Transverse colon (tissue), 4 donors: ENCODE measurements around the gene NCBP3. TPM values are rescaled to one million over a fixed set of nuclear protein-coding genes. Genes with fewer than 3 reads are reported as not detected.

Experiments
- DNase-seq: peaks from one replicate; pipeline ENCODE4 v3.0.0-alpha.2; 2019
- H3K27ac ChIP-seq, 4 donors: fragments of 200-600 bp; sonication (generic); 2 replicates each; pipeline ENCODE4 v1.5.1; 2016 to 2018; ENCODE audit warnings: inconsistent platforms in 4 of 4
- H3K27me3 ChIP-seq: fragments of 200-600 bp; sonication (generic); 2 replicates; pipeline ENCODE4 v1.5.1; 2017; ENCODE audit warnings: inconsistent platforms
- H3K36me3 ChIP-seq, 4 donors: fragments of 200-600 bp; sonication (generic); 2 replicates each; pipeline ENCODE4 v1.5.1; 2017 to 2019; ENCODE audit warnings: inconsistent platforms in 4 of 4
- H3K4me1 ChIP-seq, 4 donors: fragments of 200-600 bp; sonication (generic); 2 replicates each; pipeline ENCODE4 v1.5.1; 2017 to 2020; ENCODE audit warnings: inconsistent platforms in 4 of 4
- H3K4me3 ChIP-seq, 4 donors: fragments of 200-600 bp; sonication (generic); 1 replicate in 1 of 4; 2 replicates in 3 of 4; pipeline versions ENCODE4 v1.5.1 to v1.6.1; 2017 to 2019; ENCODE audit warnings: inconsistent platforms in 4 of 4
- H3K9me3 ChIP-seq, 2 donors: fragments of 200-600 bp; sonication (generic); 2 replicates each; pipeline ENCODE4 v1.5.1; 2017 to 2019; ENCODE audit warnings: inconsistent platforms in 2 of 2
- CTCF ChIP-seq, 5 experiments: fragments of 200-600 bp in 3 of 5; fragments of 450-650 bp in 2 of 5; sonication (generic) in 3 of 5; IDR thresholded peaks; 1 replicate in 2 of 5; 2 replicates in 3 of 5; pipeline ENCODE4 v1.5.1; 2016 to 2017; ENCODE audit warnings: antibody characterized with exemption in 5 of 5, inconsistent platforms in 3 of 5, mild to moderate bottlenecking in 2 of 5, moderate library complexity in 1 of 5
- EP300 ChIP-seq: sonication (generic); formaldehyde crosslinking; IDR thresholded peaks from one replicate; pipeline ENCODE4 v1.6.1; 2017; ENCODE audit warnings: antibody characterized with exemption, low read depth
- POLR2A ChIP-seq: fragments of 450-650 bp; IDR thresholded peaks from one replicate; pipeline ENCODE4 v1.6.1; 2016; ENCODE audit warnings: antibody characterized with exemption, mild to moderate bottlenecking, moderate library complexity
- POLR2AphosphoS5 ChIP-seq, 3 donors: sonication (generic); formaldehyde crosslinking; IDR thresholded peaks; one replicate each; pipeline ENCODE4 v1.6.1; 2016; ENCODE audit warnings: antibody characterized with exemption in 3 of 3
- WGBS, 2 donors: methylation state at CpG; one replicate each; pipeline ENCODE4 v1.1.5; 2018; ENCODE audit warnings: low coverage in 1 of 2; 5-methylcytosine and 5-hydroxymethylcytosine counted together
- in situ Hi-C, 4 donors: fragments of 200-750 bp; cut with MboI; loops; one replicate each; pipeline versions ENCODE4 v1.15.0 to v1.15.1; 2017; ENCODE audit warnings: low sequenced_read_pairs in 3 of 4, low pct_ligation_motif_present in 1 of 4, low pct_unique_long_range_greater_than_20kb in 1 of 4
- intact Hi-C: fragments of 100-400 bp; cut with DNase I; formaldehyde crosslinking; loops from one replicate; pipeline ENCODE4 v1.15.1; 2023; ENCODE audit warnings: low total_unique reads
- total RNA-seq, 4 donors: library from RNA; depleted of rRNA; stranded (reverse); fragments of >200 nt; gene quantifications; one replicate each; pipeline ENCODE4 v1.1.0, GENCODE V29; 2016

The NCBP3 gene
- total RNA-seq, 4 donors from 2014 or later: 28.9 to 55.6 (median 45.8) TPM

DNA sequence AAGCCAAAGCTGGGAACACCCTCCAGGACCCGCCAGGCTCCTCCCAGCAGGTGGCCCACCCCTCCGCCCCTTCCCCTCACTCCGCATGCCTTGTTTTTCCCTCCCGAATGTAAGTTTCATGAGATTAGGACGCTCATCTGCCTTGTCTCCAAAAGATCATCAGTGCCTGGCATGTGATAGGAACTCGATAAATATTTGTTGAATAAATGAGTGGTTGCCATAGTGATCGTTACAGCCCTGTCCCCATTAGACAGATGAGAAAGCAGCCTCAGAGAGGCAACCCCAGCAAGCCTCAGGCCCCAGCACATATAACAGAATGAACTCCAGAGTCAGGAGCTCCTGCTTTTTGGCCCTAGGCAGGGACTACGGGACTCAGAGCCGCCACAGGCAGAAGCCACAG is 41.8 kb upstream of the NCBP3 start:
- no peak overlapping the region for H3K4me3 ChIP-seq
- no peaks in the 10 kb centered on the region for H3K27me3 ChIP-seq
- peaks cover 31 to 66% (median 55%) of the 10 kb centered on the region in 4 donors for H3K4me1 ChIP-seq
- DNase-seq: no peak
- no peaks in the 10 kb centered on the region for H3K36me3 ChIP-seq
- in situ Hi-C loops (no loop called here), intact Hi-C loops (no loop called here)
- TF ChIP-seq POLR2AphosphoS5 (IDR thresholded peaks at IDR 0.05) (no peak), POLR2A (no peak), CTCF (IDR thresholded peaks at IDR 0.05) (no peak), EP300 (no peak)
- no peaks in the 10 kb centered on the region for H3K9me3 ChIP-seq
- H3K27ac ChIP-seq: peak overlapping the region; percentile 86 to 93 (median 90)
- WGBS, 2 donors: 0 to 44% methylated on average over 1 to 9 of the region's 9 CpGs

DNA sequence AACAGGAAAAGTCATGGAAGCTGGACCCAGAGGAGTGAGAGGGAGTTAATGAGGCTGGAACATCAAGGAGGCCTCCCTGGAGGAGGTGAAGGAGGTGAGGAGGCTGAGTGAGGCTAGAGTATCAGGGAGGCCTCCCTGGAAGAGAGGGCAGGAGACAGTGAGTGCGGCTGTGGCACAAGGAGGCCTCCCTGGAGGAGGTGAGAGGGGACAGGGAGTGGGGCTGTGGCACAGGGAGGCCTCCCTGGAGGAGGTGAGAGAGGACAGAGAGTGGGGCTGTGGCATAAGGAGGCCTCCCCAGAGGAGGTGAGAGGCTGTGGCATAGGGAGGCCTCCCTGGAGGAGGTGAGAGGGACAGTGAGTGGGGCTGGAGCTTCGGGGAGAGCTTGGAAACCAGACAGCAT is 41.3 kb upstream of the NCBP3 start:
- peak overlapping the region; percentile 86 to 93 (median 90) for H3K27ac ChIP-seq

GRCh38 chr17:3886776-3887175 is 40.7 kb upstream of the NCBP3 start:
- Histone ChIP-seq H3K27me3 (no peaks in the 10 kb centered on the region), H3K36me3 (no peaks in the 10 kb centered on the region), H3K4me1 (peaks cover 30 to 57% (median 48%) of the 10 kb centered on the region in 4 donors), H3K9me3 (no peaks in the 10 kb centered on the region), H3K27ac (peak overlapping the region; percentile 86 to 93 (median 90)), H3K4me3 (no peak overlapping the region)
- 51% methylated on average over 10 of the region's 10 CpGs; no CpG with 5 or more reads in 1 of the 2 donors for WGBS, 2 donors
- DNase-seq: no peak
- intact Hi-C loops: no loop called here
- TF ChIP-seq POLR2A (no peak), CTCF (IDR thresholded peaks at IDR 0.05) (no peak), EP300 (no peak), POLR2AphosphoS5 (IDR thresholded peaks at IDR 0.05) (peak in 1 of 3 donors; percentile 20)
- in situ Hi-C loops: no loop called here

More for the DNA sequence above, 41.3 kb upstream of the NCBP3 start:
- Histone ChIP-seq H3K4me1 (peaks cover 31 to 63% (median 54%) of the 10 kb centered on the region in 4 donors), H3K9me3 (no peaks in the 10 kb centered on the region), H3K27me3 (no peaks in the 10 kb centered on the region), H3K36me3 (no peaks in the 10 kb centered on the region), H3K4me3 (no peak overlapping the region)
- TF ChIP-seq POLR2A: no peak
- TF ChIP-seq CTCF (IDR thresholded peaks at IDR 0.05): no peak
- no peak for TF ChIP-seq EP300
- TF ChIP-seq POLR2AphosphoS5 (IDR thresholded peaks at IDR 0.05): no peak
- 60% methylated on average over 2 of the region's 2 CpGs; no CpG with 5 or more reads in 1 of the 2 donors for WGBS, 2 donors
- intact Hi-C loops (no loop called here), in situ Hi-C loops (no loop called here)
- no peak for DNase-seq

DNA sequence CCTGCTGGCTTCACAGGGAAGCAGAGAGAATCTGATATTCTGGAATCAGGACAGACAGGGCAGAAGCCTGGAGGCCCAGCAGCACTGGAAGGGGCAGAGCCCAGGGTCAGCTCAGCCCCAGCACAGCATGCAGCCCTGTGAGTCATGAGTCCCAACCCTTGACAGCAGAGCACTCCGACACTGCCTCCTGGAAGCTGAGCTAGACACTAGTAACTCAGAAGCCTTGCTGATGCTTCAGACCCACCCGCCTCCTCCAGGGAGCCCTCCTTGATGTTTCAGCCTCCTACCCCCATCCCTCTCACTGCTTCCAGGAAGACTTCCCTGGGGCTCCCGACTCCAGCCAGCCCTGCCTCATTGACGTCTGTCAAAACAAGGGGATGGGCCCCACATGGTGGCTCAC is 39.9 kb upstream of the NCBP3 start:
- H3K36me3 ChIP-seq: no peaks in the 10 kb centered on the region
- in situ Hi-C loops: no loop called here
- no peaks in the 10 kb centered on the region for H3K27me3 ChIP-seq
- TF ChIP-seq EP300: no peak
- TF ChIP-seq POLR2AphosphoS5 (IDR thresholded peaks at IDR 0.05): no peak
- no peak for TF ChIP-seq CTCF (IDR thresholded peaks at IDR 0.05)
- no peak for TF ChIP-seq POLR2A
- H3K4me1 ChIP-seq: peaks cover 28 to 49% (median 41%) of the 10 kb centered on the region in 4 donors
- 89% methylated on average over 4 of the region's 4 CpGs; no CpG with 5 or more reads in 1 of the 2 donors for WGBS, 2 donors
- H3K27ac ChIP-seq: no peak overlapping the region
- intact Hi-C loops: no loop called here
- no peak overlapping the region for H3K4me3 ChIP-seq
- H3K9me3 ChIP-seq: no peaks in the 10 kb centered on the region
- no peak for DNase-seq
